Stimulated activated CD8-positive, alpha-beta memory T cell treated with anti-CD3 and anti-CD28 coated beads, Interleukin-4, amount 100 ng/mL, for 1 hour (primary cell): ENCODE measurements around the gene CLEC4M.
"Not testable (repeated sequence)": the region's sequence is repeated elsewhere in the genome, so short reads cannot be mapped to it uniquely, and the experiment has no call there.

Experiments used
- DNase-seq, 2 donors: peaks; one replicate each; pipeline ENCODE4 v3.0.0-alpha.2; 2020; ENCODE audit warnings: low read depth in 2 of 2, low spot score in 1 of 2

CLEC4M gene

DNA sequence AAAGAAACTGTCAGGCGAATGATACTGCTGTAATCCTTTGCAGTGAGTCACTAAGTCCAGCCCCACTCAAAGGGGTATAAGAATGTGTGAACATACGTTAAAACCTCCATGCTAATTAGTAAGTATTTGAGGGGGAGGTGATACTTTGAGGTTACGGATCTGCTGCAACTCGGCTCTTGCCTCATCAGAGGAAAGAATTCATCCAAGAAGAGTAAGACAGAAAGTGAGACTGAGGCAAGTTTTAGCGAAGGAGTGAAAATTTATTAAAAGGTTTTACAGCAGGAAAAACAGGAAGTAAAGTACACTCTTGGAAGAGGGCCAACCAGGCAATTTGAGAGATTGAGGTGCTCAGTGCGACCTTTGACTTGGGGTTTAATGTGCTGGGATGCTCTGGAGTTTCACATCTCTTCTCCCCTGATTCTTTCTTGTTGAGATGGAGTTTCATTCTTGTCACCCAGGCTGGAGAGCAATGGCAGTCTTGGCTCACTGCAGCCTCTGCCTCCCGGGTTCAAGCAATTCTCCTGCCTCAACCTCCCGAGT, 9.8 kb downstream of the CLEC4M start:
- no peak for DNase-seq

DNA sequence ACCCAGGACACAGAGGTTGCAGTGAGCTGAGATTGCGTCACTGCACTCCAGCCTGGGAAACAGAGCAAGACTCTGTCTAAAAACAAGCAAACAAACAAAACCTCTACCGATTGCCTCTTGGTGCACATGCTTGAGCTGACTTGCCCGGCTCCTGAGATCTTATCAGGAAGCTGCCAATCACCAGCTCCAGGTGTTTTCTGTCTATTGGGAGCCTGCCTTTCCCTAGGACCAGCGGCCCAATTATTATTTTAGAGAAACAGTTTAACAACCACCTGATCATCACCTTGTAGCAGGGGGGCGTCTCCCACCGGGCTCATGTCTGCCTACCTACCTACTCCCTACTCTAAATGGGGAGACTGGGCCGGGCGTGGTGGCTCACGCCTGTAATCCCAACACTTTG, 10.8 kb downstream of the CLEC4M start:
- DNase-seq: no peak

DNA sequence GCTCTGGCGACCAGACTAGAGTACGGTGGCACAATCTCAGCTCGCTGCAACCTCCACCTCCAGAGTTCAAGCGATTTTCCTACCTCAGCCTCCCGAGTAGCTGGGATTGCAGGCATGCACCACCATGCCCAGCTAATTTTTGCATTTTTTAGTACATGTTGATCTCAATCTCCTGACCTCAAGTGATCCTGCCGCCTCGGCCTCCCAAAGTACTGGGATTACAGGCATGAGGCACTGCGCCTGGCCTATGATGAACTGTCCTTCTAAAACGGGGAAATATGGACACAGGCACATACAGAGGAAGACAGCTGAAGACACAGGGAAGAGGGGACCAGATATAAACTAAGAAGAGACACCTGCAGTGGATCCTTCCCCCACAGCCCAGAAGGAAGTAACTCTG, 12.7 kb downstream of the CLEC4M start:
- DNase-seq: no peak

DNA sequence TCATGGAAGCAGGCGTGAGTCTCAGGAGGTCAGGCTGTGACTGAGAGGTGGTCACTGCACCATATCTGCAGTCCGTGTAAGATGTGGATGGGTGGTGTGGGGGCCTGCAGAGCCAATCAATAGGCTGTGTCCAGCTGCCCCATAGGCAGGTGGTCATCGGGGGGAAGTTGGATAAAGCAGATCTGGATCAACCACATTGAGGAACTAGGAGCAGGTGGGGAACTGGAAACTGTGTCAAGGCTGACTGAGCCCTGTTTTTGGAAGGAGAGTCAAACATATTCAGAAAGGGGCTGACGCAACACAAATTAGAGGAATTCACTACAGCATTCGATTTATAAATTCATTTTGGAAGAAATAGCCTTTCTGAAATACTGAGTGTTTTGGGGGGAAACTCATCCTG, 15.0 kb downstream of the CLEC4M start:
- no peak for DNase-seq

DNA sequence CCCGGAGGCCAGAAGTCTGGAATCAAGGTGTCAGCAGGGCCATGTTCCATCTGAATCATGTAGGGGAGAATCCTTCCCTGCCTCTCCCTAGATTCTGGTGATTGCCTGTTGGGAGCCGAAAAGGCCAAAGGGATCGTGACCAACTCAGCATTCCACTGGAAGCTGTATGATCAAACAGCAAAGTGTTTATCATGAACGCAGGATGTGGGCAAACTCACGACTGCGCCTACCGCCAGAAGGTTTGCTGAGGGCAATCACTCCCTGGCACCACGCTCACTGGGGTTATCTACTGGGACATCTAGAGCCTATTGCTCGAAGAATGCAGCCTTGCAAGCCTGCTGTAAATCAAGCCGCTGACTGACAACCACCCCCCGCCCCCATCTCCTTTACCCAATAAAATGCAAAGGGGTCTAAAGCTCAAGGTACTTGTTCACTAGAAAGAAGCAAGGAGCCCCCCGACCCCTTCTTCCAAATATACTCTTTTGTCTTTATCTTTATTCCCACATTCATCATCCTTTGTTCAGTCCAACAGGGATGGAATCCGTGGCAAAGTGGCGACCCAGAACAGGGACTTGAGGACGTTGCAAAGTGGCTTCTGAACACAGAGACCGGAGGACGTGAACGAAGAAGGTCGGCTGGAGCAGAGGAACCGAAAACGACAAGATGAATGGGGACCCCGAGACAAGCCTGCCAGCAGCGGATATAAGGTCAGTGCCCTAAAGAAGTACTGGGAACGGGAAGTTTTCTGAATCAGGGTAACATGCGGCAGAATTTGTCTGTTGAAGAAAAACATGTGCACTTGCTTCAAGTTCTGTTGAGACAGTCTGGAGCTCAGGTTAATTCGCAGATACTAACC, 16.8 kb downstream of the CLEC4M start:
- DNase-seq: no peak

DNA sequence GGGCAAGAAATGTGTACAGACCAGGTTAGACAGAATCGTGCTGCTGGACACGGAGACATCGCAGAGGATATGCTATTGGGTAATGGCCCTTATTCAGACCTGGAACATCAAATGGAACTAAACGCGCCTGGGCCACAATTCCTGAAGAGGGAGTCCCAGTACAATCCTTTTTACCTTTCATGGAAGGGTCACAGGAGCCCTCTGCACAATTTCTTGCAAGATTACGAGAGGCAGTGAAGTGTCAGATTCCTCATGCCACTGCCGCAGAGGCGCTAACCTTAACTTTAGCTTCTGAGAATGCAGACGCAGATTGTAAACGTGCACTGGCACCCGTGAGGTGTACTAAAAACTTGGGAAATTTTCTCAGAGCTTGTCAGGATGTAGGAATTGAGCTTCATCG, 18.1 kb downstream of the CLEC4M start:
- DNase-seq: no peak

DNA sequence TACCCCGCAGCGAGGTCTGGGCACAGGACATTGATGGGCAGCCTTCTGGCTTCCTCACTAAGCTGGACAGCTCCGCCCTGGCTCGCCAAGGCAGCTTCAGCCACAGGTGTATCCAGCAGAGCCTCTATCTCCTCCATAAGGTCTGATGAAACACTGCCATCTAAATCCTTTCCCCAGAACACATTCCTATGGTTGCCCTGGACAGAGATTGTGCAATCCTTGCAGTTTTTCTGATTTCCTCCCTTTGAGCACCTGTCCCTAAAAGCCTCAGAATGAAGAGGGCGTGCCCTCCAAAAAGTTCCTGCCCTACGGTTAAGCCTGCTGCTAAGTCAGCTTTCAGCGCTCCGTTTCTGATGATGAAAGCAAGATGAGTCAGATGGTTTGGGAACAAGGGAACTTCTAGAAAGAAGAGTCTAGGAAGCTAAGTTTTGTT, 21.0 kb downstream of the CLEC4M start:
- DNase-seq: no peak

DNA sequence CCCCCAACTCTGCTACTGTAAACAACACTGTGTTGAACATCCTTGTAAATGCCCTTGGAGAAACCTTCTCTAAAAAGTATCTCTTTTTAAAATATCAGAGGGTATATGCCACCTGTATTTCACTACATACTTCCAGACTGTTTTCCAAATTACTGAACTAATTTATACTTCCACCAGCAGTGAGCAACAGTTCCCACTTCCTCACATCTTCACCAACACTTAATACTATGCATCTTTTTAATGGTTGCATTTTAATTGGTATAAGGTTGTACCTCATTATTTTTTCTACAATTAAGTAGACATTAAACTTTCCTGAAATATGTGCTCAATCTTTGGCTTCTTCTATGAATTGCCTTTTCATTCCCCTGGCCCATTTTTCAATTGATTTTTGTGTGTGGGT, 21.8 kb downstream of the CLEC4M start:
- no peak for DNase-seq

DNA sequence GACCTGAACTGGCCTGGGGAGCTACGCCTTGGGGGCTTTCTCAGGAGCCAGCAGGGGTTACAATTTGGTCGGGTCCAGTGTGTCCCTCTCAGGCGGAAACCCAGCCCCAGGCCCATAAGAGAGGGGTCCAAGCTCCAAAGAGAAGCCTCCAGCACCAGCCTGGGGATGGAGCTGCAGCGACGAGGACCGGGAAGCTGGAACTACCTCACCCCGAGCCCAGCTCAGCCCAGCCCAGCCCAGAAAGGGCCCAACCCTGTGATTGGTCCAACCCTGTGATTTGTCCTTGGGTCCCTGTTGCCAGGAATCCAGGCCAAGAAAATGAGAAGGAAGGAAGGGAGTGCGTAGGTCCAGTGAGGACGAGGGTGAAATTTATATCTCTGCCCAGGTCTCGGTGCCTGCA, 24.1 kb downstream of the CLEC4M start:
- no peak for DNase-seq

DNA sequence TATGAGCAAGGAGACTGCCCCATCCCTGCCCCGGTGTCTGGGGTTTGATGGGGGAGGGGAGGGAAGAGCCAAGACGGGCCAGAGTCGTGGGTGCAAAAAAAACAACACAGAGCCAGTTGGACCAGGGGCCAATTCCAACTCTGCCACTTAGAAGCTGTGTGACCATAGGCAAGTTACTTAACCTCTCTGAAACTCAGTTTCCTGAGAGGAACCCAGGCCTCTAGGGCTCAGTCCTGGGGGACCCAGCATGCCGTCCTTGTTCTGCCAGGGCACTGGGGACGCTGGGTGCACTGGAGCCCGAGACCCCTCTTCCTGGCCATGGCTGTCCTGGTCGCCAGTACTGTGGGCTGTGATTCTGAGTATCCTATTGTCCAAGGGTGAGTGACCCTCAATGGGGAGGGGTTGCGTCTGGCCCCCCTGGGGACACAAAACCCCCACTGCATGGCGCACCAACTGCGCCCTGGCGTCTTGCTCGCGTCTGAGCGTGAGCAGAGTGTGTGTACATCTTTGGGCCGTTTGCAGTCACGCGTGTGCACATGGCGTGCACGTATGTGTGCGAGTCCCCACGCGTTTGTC, 24.6 kb downstream of the CLEC4M start:
- no peak for DNase-seq

DNA sequence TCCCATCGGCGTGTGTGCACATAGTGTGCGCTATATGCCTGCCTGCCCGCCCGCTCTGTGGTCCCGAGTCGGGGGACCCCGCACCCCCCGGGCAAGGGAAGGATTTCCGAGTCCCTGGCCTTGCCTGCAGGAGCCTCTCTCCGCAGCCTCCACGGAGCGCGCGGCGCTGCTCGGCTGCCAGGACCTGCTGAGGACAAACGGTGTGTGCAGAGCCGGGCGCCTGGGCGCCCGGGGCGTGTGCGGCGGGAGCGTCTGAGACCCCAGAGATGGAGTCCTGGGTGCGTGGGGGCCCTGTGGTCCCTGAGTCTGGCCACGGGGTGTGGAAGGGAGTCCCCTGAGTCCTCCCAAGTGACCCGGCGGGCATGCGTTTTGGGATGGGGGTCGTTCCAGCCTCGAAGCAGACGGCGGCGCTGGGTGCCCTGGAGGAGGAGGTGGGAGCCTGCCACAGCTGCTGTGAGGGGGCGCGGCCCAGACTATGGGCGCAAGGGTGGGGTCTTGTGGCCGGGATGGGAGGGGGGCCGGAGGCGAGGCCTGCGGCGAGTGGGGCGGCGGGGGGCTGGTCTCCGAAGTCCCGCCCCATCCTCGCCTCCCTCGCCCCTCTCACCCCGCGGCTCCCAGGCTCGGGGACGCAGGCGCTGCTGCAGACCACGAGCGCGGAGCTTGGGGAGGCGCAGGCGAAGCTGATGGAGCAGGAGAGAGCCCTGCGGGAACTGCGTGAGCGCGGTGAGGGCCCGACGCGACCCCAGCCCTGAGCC, 25.3 kb downstream of the CLEC4M start:
- no peak for DNase-seq

DNA sequence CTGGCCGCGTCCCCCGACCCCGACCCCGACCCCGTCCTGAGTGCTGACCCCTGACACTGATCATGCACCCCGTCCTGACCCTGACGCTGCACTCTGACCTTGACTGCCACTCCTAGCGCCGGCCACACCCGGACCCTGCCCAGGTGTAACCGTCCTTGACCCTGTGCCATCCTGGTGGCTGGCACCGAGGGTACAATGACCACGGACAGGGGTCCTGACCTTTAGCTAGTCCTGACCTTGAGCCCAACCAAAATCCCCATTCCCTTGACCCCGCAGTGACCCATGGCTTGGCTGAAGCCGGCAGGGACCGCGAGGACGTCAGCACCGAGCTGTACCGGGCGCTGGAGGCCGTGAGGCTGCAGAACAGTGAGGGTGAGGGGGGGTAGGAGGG, 25.9 kb downstream of the CLEC4M start:
- no peak for DNase-seq

DNA sequence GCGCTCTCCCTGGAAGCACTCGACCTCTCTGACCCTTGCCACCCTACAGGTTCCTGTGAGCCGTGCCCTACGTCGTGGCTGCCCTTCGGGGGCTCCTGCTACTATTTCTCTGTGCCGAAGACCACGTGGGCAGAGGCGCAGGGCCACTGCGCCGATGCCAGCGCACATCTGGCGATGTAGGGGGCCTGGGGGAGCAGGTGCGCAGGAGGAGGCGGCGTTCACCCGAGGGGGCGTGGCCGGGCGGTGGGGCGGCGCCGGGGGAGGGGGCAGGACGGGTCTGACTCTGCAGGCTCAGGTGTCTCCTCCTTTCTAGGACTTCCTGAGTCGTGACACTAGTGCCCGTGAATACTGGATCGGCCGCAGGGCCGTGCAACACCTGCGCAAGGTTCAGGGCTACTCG, 26.4 kb downstream of the CLEC4M start:
- no peak for DNase-seq

DNA sequence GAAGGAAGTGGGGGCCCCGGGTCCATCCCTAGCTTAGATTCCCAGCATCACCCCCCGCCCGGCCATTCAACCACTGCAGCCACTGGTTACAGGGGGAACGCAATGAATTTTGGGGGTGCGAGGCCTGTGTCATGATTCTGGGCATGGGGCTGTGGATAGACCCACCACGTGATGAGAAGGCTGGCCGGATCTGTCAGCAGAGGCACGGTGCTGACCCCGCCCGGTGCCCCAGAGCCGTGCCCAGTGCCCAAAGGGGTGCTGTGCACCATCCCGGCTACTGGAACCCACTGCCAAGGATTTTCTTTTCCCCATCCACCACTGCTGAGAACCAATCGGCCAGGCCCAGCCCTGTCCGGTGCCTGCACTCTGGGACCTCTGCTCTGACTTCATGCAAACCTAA, 27.4 kb downstream of the CLEC4M start:
- DNase-seq: no peak

DNA sequence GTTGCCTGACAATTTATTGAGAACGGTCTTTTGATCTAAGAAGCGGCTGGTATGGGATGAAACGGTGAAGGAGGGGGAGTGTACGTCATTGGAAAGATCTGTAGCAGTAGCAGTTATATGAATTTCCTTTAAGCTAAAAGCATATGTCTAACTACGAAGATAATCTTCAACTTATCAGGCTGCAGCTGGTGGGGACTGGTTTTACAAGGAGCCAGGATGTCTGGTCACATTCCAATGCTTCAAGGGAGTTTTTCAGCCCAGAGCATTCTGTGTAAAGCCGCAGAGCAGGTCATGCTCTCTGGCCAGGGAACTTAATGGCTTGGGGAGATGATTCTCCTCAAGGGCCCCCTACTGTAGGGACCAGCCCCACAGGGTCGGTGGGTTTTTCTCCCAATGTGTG, 29.2 kb downstream of the CLEC4M start:
- DNase-seq: no peak

DNA sequence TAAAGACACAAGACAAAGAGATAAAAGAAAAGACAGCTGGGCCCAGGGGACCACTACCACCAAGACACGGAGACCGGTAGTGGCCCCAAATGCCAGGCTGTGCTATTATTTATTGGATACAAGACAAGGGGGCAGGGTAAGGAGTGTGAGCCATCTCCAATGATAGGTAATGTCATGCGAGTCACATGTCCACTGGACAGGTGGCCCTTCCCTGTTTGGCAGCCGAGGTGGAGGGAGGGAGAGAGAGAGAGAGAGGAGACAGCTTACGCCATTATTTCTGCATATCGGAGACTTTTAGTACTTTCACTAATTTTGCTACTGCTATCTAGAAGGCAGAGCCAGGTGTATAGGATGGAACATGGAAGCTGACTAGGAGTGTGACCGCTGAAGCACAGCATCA, 29.7 kb downstream of the CLEC4M start:
- not testable (repeated sequence) for DNase-seq

DNA sequence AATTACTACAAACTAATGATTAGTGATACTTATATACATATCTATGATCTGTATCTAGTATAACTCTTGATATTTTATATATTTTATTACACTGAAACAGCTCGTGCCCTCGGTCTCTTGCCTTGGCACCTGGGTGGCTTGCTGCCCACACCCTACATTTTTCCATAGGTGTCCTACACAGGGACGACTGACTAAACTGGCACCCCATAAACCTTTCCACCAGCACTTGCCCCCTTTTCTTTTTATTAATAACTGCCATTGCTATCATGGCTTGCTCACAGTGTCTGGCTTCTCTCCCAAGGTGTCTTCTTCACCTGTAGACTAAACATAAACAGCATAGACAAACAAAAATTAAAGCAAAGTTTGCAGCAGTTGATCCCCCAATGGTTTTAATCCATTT, 30.4 kb downstream of the CLEC4M start:
- no peak for DNase-seq

DNA sequence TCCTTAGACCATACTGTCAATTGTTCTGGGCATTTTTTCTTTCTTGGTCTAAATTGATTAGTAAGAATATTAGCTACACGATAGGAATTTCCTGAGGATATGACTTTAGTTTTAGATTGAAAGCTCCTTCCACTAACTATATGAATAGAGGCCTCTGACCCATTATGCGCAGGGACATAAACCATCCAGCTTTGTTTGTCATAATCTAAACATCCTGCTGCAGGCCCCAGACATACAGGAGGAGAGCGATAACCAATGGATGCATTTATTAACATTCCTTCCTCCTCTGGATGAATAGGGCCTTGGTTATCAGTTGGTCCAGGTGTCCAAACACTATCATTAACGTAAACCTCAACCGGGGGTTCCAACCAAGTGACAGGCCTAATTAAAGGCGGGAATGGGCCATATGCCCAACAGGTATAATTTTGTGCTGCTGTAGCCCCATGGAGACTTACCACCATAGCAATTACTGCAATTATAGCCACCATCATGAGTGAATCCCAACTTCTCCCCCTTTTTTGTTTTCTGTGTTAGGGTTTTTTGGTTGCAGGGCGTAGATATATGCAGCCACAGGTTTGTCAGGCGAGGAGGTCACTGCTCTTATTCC, 32.6 kb downstream of the CLEC4M start:
- DNase-seq: no peak

DNA sequence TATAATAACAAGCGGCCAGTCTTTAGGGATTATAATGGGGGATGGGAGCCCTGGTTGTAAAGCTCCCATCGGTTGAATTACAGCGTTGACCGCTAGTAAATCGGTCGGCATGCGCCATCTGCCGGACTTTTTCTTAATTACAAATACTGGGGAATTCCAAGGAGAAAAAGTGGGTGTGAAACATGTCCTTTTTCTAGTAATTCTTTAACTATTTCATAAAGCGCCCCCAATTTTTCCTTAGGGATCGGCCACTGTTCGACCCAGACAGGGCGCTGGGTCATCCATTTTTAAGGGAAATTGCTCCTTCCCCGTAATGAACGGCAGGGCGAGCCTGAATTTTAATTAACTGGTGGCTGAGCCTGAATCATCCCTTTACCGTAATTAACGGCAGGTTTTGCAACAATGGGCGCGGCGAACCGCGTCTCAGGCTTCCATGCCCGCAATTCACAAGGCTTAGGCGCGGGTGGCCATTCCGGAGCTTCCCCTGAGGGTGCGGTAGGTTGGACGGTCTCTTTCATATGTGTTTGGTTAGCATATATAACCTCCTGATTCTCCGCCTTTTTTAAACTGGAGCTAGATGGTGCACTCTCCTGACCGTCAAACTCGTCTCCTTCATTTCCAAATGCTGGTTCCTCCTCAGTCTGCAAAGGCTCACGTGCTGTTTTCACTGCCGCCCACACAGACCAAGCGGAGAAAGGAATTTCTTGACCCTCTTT, 36.8 kb downstream of the CLEC4M start:
- DNase-seq: peak; percentile 26 to 44

DNA sequence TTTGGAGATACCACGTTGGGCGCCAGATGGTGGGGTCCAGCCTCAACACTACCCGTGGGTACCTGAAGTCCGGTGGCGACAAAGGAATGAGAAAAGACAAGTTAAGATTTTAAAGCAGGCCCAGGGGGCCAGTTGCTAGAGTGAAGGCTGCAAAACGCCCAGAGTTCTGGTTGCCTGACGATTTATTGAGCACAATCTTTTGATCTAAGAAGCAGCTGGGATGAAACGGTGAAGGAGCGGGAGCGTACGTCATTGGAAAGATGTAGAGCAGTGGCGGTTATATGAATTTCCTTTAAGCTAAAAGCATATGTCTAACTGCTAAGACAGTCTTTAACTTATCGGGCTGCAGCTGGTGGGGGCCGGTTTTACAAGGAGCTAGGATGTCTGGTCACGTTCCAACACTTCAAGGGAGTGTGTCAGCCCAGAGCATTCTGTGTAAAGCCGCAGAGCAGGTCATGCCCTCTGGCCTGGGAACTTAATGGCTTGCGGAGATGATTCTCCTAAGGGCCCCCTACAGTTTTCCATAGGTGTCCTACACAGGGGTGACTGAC, 38.1 kb downstream of the CLEC4M start:
- no peak for DNase-seq

DNA sequence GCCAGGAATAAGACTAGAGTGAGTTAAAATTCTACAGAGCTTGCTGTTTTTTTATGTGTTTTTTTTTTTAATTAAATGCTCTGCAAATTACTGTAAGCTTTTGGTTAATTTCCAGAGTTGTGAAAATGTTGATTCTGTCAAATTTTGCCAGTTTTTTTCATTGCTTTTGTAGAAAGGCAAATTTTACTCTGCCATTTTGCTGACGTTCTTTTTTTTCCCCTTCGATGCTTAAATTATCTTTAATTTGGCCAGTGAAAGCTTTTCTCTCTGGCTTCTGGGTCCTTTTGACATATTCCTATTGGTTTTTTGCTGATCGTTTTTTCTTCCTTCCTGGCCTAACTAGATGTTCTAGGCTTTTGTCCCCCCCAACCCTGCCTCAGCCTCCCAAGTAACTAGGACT, 43.2 kb downstream of the CLEC4M start:
- DNase-seq: no peak
